ENCODE results near the gene NRDC.
"Not testable (repeated sequence)": the region's sequence is repeated elsewhere in the genome, so short reads cannot be mapped to it uniquely, and the experiment has no call there.

The NRDC gene

DNA sequence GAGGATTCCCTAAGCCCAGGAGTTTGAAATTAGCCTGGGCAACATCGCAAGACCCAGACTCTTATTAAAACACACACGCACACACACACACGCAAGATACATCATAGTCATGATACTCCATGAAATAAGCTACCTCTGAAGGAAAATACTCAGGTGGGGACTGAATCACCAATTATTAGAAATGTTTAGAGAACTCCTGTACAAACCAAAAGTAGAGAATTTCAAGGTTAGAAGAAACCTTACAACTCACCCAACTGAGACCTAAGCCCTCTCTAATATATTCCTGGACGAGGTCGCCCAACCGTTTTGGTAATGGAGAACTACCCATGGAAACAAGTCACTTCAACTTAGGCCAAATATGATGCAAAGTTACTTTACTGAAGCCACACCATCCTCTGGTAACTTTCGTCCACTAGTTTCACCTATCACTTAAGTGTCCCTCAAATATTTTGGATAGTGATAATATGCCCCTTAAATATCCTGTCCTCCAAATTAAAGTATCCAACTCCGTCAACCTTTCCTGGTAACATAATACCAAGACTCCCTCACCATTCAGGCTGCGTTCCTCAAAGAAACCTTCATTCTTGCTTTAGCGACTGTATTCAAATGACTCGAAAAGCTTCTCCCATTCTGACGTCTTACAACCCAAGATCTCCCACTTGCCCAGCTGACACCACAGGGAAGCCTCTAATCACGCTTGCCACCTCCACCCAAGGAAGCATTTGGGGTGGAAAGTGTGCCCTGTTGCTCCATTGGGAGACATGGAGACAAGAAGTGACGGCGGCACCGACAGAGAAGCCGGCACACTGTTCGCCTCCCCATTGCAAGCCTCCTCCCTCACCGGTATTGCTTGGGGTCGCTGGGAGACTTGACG is 856 bp downstream of the NRDC start:
- no peak for DNase-seq

DNA sequence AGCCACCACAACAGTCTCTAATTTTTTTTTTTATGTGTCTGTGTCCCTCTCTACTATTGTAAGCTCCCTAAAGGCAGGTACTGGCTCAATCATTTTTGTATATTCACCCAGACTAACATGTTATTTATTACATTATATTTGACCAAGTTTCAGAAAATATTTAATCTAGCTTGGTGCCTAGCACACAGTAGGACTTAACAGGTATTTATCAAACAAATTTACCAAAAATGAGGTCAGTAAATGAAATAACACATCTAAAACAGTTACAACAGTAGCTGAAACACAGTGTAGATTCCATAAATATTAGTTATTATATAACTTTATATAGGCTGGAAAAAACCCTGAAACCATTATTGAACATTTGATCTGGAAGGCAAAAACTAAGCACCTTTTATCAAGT is 2.7 kb downstream of the NRDC start:
- no peak for DNase-seq

DNA sequence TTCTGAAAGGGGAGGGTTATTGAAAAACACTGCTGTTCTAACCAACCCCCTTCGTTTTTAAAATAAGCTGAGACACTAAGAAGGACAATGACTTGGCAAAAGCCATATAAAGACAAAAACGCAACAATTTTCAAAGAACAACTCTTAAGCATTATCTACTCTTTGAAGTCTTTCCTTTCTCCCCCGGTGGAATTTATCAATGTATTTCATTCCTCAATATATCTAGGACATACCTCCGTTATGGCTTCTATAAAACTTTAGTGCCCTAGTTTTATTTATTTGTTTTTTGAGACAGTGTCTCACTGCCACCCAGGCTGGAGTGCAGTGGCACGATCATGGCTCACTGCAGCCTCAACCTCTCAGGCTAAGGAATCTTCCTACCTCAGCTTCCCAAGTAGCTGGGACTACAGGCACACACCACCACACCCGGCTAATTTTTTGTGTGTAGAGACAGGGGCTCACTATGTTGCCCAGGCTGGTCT is 3.2 kb downstream of the NRDC start:
- no peak for DNase-seq

DNA sequence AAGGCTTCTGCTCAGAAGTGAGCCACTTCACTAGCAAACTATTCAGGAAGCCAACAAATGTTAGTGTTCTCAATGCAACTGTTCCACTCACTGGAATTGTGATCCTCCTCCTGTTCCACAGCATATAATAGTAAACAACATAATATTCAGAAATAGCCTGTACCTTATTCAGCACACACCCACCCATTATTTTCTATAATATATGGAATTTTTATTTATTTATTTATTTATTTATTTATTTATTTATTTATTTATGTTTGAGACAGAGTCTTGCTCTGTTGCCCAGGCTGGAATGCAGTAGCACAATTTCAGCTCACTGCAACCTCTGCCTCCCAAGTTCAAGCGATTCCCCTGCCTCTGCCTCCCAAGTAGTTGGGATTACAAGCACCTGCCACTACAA is 5.3 kb downstream of the NRDC start:
- DNase-seq: not testable (repeated sequence)

DNA sequence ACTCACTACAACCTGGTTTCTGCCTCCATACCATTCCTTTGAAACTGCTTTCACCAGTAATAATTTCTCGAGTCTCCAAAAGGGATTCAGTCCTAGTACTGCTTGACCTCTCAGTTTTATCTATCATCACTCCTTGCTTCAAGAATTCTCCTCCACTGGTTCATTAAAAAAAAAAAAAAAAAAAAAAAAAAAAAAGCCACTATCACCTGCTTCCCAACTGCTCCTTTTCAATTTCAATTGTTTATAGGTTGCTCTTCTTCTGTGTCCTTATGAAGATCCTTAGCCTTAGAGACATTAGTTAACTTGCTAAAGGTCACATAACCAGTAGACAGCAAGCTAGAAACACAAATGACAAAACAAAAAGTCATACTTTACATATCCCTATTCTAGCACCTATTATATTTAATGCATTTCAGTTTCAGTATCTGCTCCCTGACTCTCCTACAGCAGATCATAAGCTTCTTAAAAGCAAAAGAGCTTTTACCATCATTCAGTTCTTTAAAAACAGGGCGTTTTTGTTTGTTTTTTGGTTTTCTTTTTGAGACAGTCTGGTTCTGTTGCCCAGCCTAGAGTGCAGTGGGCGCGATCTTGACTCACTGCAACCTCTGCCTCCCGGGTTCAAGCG is 7.1 kb downstream of the NRDC start:
- no peak for DNase-seq

DNA sequence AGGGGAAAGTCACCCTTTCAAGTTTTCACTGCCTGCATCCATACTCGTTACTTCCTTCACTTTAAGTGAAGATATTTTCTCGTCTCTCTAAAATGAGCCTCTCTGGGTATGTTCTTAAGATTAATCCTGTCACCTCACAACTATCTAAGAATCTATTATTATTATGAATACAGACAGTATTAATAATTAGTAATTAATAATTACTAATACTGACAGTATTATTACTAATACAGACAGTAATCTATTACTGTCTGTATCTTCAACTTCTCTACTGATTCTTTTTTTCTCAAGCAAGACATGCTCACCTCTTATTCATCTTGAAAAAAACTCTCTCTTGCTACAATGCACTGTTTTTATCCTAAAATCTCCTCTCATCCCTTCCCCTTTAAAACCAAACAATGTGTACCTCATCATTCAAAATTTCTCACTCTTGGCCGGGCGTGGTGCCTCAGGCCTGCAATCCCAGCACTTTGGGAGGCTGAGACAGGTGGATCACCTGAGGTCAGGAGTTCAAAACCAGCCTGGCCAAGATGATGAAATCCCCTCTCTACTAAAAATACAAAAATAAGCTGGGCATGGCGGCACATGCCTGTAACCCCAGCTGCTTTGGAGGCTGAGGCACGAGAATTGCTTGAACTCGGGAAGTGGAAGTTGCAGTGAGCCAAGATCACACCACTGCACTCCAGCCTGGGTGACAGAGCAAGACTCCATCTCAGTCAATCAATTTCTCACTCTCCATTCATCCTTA is 7.8 kb downstream of the NRDC start:
- DNase-seq: no peak

DNA sequence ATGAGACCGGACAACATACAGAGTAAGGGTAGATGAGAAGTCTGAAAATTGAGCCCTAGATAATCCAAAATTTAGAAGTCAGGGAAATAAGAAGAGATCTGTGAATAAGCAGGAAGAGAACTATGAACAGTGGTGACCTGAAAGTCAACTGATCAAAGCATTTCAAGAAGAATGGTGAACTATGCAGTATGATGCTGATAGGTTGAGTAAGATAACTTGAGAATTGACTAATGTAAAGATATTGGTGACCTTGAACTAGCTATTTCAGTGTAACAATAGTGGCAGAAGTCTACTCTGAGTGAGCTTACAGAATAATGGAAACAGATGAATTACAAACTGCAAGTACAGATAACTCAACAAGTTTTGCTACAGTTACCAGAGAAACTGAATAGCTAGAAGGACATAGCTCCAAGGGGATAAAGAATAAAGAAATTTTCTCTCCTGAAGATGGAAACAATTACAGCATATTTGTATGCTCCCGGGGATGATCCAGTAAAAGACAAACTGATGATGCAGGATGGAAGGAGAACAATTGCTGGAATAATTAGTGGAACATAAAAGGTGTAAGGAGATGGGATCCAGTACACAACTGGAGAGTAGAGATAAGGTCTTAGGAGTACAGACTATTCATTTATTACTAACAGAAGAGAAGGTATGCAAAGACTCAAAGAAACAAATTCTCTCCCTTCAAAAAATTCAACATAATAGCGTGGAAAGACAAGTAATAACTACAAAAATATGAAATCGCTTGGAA is 10.9 kb downstream of the NRDC start:
- no peak for DNase-seq

DNA sequence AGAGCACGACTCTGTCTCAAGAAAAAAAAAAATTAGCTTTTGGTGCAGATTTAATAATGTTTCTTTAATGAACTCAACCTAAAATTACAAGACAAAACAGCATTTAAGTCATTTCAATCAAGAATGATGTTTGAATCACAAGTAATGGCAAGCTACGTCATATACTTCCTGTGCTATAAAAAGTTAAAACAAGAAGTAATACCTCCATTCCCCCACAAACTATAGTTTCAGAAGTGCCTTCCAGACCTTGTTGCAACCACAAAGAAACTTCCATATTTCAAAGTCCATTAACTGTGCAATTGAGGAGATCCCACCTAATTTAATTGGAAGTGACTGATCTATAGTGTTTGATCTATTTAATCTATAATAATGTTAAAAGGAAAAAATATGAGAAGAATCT is 15.1 kb downstream of the NRDC start:
- no peak for DNase-seq

DNA sequence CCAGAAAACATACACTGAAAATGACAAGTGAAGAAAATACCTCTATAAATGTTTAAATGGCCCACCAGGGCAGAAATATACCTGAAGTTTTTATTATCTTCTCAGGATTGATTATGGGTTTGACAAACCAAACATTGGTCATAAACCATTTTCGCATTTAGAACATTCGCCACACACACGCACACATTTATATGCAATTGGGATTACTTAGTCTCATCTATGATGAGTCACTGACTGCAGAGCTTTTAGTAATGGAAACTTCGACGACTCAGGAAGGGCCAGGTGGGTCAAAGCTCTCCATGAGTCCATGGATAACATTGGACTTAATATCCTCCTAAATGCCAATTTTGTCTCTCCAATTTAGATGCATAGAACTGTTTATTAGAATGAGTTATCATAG is 16.9 kb downstream of the NRDC start:
- DNase-seq: no peak

DNA sequence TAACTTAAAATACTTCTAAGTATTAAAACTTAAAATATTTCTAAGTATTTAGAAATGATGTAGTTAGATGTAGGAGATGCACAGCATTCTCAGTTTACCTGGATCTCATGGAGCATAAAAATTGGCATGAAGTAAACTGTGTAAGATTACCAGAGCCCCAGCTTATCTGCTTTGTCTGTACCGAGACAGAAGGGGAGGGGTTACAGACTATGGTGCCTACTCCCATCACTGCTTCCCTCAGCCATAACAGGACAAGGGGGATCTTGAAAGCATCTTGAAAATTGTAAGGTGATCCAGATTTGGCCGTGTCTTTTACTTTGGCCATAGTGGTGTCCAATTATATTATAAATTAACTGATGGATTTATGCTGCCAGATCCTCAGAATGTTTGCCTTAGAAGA is 18.8 kb downstream of the NRDC start:
- DNase-seq: no peak

DNA sequence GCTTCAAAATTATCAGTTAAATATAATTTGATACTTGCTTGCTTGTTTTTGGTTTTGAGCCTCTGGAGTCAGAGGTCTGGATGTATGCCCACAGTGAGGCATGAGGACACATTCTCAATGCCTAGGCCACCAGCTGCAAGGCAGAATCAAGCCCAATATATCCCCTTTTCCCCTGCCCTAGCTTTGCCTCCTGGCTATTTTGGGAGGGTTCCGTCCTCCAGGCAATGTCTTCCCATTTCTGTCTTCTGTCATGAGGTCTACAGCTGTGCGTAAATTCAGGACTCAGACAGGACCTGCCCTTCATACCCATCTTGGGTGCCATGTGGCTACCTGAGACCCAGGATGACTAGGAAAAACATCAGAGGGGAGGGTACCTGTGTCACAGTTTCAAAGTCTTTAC is 19.2 kb downstream of the NRDC start:
- no peak for DNase-seq

DNA sequence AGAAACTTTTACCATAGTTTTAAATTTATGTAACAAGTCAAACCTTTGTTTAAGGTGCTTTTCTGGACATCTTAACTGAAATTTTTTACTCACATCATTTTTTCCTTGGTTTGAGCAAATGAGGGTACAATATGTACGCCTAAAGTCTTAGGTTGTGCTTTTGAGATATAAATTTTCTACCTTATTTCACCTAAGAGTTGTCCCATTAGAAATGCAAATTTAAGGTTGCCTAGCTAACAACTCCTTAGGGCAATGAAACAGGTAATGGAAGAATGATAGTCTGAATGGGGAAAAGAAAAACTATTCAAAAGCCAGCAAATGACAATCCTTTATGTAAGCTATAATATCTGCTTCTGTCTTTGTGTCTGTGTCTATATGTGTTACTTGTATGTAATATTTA is 19.6 kb downstream of the NRDC start:
- no peak for DNase-seq

DNA sequence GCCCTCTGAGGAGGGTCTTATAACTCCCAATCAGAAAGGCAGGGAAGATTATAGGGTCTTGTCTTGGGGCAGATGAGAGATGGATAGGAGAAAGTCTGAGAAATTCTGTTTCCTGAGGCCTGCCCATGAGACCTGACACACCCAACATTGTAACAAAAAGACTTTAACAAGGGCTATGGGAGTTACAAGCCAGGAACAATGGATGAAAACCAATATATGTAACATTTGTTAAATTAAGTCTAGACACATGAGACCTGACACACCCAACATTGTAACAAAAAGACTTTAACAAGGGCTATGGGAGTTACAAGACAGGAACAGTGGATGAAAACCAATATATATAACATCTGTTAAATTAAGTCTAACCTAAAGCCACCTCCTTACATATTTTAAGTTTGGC is 21.8 kb downstream of the NRDC start:
- no peak for DNase-seq

DNA sequence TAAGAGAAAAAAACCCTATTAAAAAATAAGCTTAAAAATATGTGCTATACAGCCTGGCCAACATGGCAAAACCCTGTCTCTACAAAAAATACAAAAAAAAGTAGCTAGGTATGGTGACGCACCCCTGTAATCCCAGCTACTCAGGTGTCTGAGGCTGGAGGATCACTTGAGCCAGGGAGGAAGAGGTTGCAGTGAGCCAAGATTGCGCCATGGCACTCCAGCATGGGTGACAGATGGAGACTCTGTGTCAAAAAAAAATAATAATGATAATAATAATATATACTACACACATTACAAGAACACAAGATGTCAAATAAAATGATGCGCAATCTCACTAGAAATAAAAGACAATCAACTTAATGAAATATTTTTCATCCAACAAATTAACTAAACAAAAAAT is 22.9 kb downstream of the NRDC start:
- no peak for DNase-seq

DNA sequence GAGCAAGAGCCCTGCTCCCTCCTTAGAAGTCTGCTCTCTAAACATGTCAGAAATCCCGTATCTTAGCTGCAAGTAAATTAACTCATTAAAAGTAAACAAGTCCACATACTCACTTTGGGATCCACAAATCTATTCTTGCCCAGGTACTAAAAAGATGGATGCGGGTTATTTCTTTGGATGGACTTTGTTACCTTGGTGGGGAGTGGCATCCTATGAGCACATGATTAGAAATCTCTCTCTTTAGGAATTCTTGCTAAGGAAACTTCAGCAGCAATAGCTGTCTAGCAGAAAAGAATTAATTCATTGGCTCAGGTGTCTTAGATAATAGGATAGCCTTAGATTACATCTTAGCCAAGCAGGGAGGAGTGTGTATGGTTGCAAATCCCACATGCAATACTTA is 25.2 kb downstream of the NRDC start:
- no peak for DNase-seq

DNA sequence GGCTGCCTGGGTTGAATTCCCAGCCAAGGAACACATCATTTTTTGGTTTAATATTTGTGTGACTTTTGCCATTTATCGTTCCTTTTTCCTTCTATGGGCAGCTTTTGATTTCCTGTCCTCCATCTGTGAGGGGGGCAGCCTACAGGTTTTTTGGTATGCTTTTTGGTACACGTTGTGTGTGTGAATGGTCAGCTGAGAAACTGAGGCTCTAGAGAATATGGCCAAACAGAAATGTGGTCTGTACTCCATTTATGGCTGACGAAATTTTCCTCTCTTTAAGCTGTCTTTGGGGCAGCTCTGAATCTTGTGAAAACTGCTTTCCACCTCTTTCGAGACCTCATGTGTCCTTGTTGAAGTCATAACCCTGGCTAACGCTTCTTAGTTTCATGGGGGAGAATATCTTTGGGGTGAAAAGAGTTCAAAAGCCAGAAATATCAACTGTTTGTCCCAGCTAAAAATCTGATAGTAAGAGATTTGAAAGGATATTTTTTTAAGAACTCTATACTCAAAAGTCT is 26.6 kb downstream of the NRDC start:
- DNase-seq: no peak

DNA sequence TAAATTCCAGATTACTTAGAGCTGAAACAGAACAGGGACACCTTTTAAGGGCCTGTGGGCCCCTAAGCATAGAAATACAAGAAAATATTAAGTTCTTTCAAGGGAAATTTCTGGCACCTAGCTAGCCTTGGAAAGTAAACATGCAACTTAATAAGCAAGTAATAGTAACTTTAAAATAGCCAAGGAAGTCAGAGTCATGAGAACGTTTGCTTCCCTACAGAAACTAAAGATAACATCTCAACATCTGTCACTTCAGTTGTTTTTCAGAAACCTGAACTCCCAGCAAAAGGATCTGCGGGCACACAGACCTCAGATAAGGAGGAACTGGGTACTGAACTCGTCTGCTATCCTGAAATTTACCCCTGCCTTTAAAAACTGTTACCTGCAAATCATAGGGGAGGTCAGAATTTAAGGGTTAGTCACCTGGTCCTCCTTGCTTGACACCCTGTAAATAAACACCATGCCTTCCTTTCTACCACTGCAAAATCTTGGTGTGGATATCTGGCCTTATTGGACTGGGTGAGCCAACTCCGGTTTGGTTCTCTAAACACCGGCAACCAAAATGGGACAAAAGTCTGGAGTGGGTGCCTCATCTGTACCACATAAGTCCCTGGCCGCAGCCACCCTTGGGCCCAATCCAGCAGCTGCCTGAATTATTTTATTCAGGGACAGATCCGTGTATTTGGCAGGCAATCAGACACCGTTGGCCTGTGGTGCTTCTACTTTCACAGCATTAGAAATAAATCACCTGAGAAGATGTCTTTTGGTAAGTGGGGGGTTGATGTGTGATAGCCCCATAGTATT is 27.9 kb downstream of the NRDC start:
- no peak for DNase-seq

DNA sequence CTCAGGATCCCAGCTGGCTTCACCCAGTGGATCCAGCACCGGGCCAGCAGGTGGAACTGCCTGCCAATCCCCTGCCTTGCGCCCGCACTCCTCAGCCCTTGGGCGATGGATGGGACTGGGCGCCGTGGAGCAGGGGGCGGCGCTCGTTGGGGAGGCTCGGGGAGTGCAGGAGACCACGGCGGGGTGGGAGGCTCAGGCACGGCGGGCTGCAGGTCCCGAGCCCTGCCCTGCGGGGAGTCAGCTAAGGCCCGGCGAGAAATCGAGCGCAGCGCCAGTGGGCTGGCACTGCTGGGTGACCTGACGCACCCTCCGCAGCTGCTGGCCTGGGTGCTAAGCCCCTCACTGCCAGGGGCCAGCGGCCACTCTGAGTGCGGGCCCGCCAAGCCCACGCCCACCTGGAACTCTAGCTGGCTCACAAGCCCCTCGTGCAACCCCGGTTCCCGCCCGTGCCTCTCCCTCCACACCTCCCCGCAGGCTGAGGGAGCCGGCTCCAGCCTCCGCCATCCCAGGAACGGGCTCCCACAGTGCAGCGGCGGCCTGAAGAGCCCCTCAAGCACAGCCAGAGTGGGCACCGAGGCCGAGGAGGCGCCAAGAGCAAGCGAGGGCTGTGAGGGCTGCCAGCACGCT is 31.1 kb downstream of the NRDC start:
- DNase-seq: no peak

DNA sequence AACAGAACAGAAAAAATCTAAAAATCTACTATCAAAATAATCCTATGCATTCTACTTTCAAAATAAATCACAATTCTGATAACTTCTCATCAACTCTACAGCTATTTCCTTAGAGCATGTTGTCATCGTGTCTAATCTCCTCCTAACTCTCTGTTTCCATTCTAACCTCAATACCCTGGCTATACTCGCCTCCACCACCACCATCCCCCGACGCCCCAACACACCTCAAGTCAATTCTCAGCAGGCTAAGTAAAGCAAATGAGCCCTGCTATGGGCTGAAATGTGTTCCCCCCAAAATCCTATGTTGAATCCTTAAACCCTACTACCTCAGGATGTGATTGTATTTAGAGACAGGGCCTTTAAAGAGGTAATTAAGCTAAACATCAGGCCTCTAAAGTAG is 34.6 kb downstream of the NRDC start:
- DNase-seq: no peak

DNA sequence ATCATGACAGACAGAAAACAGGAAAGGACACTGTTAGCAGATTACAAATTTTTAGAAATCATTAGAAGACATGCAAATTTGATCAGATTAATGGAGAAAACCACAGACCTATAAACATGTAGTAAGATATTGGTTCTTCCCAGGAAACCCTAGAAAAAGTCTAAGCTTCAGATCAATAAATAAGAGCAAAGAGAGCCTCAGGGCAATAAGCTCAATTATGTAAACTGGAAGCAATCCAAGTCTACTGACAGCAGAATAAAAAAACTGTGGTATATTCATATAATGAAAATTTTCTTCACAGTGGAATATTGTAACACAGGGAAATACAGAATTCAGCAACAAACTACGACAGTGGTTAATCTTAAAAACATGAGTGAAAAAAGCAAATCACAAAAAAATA is 36.3 kb downstream of the NRDC start:
- DNase-seq: no peak

DNA sequence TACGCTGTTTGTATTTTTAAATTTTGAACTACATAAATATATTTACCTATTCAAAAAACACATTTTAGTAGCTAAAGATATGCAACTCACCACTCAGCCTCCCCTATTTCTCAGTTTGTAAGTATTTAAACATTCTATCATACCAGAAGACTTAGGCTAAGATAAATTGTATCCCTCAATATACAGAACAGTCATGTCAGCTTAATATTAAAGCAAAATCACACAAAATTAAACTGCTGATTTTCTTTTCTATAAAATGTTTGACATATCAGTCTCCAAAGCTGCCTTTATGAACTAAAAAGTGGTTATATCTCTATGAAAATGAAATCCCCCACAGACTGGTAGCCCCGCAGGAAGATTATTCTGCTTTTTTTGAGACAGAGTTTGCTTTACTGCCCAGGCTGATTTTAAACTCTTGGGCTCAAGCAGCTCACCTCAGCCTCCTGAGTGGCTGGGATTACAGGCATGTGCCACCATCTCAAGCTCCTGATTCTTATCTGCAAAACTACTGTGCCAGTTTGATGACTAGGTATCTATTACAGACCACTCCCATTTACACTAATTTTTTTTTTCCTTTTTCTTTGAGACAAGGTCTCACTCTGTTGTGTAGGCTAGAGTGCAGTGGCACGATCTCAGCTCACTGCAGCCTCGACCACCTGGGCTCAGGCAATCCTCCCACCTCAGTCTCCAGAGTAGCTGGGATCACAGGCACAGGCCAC is 37.6 kb downstream of the NRDC start:
- DNase-seq: no peak
